GM18858 (cell line): ENCODE measurements around the gene MLLT10.
"Not testable (repeated sequence)": the region's sequence is repeated elsewhere in the genome, so short reads cannot be mapped to it uniquely, and the experiment has no call there.

Experiments
- ATAC-seq: cut with Tn5 transposase; IDR thresholded peaks from one replicate; pipeline ENCODE4 v1.9.1; 2021; ENCODE audit not compliant: unreplicated experiment

Gene MLLT10

DNA sequence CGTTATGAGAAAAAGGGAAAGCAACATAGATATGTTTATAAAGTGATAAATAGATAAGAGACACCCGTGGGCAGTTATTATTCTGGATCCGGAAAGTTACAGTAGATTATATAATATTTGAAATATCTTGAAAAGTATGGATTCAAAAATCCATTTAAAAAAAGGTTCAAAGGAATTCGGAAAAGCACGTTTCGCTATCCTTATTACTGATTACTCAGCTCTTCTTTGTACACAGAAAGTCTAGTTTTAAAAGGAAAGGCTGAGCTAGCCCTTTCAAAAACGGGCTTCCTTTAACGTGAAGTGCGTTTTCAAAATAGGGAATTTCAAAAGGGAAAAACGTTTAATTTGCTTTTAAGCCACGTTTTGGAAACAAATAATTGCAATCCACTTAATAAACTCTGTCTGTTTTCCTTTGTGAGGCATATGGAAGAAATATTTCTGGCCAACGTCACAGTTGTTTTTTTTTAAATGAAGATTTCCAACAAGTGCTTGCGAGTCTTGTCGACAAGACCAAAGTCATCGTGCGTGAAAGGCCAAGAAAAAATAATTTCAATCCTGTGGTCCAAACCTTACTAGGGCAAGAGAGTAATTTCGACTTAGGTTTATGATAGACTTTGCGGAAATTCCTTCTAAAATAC lies 6.3 kb upstream of the MLLT10 start:
- ATAC-seq = no peak

DNA sequence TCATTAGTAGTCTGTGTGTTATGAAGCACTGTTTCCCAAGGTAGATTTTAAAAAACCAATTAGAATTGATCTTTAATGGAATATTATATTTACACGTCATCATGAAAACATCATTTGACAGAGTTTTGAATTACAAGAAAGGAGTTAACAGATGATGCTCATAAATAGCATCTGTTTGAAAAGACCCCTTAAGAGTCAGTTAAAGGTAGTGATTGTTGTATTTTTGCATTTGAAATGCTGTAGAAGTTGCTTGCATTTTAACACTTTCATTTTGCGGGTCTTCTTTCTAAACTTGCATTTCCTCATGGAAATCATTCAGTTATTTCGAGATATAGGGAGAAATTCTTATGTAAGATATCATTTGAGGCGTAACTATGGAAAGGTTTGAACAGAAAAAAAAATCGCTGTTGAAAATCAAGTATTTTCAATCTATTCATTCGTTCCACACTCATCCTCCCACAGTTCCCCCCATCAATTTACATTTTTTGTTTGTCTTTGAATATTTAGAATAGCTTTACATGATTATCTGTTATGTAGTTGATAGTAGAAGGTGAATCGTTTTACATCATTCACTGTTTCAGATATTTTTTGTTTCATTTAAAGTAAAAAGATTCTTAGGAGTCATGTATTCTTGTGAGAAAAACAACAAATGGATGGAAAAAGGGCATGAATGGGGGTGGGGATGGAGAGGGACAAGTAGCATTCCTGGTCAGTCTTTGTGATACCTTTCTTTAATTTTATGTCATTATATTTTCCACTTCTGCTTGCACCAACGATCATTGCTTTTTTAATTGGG lies 5.6 kb upstream of the MLLT10 start:
- ATAC-seq = no peak

- no peak for ATAC-seq
Measured at GRCh38 chr10:21529032-21529910, 4.8 kb upstream of the MLLT10 start.

DNA sequence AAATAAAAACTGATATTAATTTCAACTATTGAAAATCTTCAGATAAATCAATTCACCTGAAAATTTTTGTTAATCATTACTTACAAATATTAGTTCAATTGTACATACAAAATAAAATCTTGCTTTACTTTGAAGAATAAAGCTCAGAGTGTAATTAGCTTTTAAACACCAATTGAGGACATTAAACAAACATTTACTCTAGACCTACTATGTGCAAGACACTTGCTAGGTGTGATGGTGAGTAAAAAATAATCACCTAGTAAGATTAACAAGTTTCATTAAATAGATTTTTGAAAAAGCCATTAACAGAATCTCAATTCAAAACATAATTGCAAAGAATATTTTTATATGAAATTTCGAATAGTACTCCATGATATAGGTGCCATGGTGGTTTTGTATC lies 3.9 kb upstream of the MLLT10 start:
- ATAC-seq = no peak

DNA sequence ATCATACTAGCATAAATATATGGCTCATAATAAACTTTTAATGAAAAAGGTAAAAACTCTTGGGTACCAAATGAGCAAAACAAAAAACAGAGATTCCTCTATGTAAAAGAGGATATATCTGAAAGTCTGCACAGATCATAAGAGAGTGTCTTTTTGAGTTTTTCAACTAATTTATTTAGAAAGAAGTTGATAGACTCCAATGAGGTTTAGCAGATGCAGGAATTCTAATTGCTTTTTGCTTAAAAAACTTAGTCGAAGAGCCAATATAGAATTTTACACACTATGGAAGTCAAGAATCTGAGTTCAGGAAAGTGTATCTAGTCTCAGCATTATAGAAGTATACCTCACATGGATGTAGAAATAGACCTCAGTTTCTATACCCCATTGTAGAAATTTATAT lies 3.4 kb upstream of the MLLT10 start:
- no peak for ATAC-seq

GRCh38 chr10:21531164-21531563 lies 2.9 kb upstream of the MLLT10 start:
- no peak for ATAC-seq

DNA sequence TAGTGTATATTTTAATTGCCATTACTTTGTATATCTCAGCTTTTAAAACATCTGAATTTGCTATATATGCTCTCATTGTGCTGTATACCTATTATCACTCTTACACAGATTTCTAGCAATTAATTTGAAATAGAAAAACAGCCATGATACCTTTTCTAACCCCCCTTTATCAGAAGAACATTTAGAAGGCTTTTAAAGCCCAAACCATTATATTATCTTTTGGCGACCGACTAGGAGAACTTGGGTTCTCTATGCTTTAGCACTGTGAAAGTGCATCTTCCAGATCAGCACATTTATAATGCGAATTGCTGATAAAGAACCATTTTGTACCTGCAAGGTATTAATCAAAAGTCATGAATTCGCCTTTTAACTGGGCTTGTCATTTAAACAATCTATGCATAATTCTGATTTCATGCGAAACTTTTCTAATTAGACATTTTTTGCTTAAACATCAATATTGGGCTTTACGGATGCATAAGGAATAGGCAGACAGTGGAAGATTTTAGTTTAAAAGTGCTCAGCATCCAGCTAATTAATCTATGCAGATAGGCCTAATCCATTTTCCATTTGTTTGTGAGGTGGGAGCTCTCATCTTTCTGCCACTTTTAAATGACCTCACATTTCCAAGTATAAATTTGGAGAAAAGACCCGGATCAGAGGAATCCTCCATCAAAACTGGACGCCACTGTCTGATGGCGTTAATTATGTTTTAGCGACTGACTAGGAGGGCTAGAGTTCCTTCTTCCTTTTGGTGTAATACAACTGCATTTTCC lies 1.2 kb upstream of the MLLT10 start:
- ATAC-seq = no peak

DNA sequence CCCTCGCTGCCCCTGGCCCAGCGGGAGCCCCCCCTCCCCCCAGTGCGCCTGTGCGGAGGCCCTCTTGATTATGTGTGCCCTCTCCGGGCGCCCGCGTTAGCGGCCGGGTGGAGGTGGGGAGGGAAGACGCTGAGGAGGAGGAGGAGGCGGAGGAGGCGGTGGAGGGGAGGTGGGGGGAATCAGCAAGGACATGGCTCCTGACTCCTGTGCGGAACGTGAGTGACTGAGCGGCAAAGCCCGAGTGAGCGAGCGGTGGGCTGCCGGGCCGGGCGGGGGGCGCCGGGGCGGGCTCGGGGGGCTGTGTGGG lies 201 bp downstream of the MLLT10 start:
- ATAC-seq = no peak

- ATAC-seq = no peak
Measured at GRCh38 chr10:21534604-21535493, 817 bp downstream of the MLLT10 start.

DNA sequence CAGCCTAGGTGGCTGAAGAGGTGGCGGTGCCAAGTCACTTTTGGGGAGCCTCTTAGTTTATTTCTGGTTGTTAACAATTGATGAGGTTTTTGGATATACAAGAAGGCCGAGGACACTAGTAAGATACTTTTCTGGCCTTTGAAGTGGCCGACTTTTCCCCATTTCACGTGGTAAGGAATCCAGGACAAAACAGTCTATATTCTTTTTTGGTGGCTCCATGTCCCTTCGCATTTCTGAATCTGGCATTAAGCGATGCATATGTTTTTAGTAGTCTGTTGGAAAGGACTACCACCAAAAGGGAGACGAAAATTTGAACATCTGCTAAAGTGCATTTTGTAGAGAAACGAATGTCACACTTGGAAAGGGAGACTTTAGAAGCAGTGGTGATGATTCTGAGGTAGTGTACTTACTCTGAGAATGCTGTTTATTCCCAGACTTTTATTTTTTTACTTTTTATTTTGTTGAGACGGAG lies 1.5 kb downstream of the MLLT10 start:
- no peak for ATAC-seq

DNA sequence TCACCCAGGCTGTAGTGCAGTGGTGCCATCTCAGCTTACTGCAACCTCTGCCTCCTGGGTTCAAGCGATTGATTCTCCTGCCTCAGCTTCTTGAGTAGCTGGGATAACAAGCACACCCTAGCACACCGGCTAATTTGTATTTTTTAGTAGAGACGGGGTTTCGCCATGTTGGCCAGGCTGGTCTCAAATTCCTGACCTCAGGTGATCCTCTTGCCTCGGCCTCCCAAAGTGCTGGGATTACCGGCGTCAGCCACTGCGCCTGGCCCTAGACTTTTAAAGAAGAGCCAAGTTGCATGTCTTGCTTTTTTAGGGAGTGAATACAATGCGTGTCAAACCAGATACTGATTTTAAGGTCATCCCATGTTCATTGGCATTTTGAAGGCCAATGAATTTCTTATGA lies 1.9 kb downstream of the MLLT10 start:
- not testable (repeated sequence) for ATAC-seq

DNA sequence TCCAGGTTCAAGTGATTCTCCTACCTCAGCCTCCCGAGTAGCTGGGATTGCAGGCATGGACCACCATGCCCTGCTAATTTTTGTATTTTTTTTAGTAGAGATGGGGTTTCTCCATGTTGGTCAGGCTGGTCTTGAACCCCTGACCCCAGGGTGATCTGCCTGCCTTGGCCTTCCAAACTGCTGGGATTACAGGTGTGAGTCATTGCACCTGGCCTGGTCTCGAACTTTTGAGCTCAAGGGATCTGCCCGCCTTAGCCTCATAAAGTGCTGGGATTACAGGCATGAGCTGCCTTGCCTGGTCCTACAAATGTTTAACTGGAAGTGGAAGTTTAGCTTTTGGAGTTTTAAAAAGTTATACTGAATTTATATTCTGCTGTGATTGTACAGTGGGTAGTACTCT lies 2.8 kb downstream of the MLLT10 start:
- ATAC-seq = no peak

- ATAC-seq = not testable (repeated sequence)
Measured at GRCh38 chr10:21540701-21541100, 6.7 kb downstream of the MLLT10 start.

DNA sequence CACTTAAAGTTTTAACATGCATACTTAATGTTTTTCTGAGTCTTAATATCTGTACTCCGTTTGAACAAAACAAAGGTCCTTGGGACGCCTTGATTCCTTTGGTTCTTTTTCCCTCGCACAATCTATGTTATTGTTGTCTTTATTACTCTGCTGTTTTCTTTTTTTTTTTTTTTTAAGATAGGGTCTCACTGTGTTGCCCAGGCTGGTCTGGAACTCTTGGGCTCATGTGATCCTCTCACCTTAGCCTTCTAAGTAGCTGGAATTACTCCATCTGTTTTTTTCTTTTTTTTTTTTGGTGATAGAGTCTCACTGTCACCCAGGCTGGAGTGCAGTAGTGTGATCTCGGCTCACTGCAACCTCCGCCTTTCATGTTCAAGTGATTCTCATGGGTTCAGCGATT lies 13.2 kb downstream of the MLLT10 start:
- no peak for ATAC-seq

GRCh38 chr10:21552638-21553037 lies 18.6 kb downstream of the MLLT10 start:
- ATAC-seq = no peak

DNA sequence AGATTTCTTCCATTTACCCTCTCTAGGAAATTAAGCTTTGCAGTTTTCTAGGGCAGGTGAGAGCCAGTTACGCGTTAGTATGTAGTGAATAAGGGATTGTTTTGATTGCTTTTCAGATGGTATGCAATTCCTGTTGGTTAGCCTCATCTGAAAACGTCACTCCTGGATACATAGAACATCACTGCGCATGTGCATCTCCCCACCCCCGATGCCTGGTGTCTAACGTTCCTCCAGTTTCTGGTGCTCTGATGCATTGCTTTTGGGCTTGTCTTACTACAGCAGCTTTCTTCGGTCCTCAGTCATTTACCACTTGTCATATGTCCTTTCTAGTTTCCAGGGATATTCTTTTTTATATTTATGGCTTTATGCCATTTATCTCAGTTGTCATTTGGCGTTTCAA lies 22.5 kb downstream of the MLLT10 start:
- no peak for ATAC-seq

- ATAC-seq = not testable (repeated sequence)
Measured at GRCh38 chr10:21558984-21559383, 25.0 kb downstream of the MLLT10 start.

DNA sequence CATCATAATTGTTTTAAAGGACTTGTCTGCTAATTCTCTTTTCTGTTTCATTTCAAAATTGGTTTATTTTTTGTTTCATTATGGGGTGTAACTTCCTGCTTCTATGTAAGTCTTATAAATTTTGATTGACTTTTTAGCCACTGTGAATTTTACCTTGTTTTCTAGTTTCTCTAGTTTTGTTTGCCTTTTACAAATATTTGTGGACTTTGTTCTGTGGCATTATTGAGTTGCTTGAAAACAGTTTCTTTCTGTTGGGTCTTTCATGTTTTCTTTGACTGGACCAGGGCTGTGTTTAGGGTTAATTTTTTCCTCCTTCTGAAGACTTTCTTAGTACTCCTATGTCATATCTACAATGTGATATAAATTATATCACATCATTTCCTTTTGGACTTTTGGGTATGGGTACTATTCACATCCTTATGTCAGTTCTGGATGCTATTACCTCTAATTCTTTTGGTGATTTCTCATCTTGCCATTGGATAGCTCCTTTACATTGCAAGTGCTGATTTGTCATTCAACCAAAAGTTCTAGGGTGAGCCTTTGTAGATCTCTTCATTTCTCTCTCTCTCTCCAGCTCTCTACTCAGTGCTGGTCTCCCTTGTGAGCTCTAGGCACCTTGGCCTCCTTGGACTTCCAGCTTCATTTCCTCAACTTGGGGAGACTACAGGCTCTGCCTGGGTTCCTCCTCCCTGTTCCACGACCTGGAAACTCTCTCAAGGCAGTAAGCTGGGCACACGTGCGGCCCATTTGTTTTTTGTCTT lies 36.9 kb downstream of the MLLT10 start:
- no peak for ATAC-seq

DNA sequence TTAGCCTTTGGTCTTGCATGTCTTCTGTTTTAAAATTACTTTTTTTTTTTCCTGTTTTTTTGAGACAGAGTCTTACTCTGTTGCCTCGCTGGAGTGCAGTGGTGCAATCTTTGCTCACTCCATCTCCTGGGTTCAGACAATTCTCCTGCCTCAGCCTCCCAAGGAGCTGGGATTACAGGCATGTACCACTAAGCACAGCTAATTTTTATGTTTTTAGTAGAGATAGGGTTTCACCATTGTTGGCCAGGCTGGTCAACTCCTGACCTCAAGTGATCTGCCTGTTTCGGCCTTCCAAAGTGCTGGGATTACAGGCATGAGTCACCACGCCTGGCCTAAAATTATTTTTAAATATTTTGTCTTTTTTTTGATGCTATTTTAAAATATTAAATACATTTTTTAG lies 38.5 kb downstream of the MLLT10 start:
- ATAC-seq = no peak
